DND-41 (cell line): Measurements from ENCODE around the gene LORICRIN.

Source experiments
- EZH2 ChIP-seq: IDR thresholded peaks from 3 replicates; pipeline ENCODE4 v1.6.1; 2012; ENCODE audit warnings: borderline replicate concordance, low read depth, mild to moderate bottlenecking, moderate library complexity, low read length, inconsistent platforms; ENCODE audit not compliant: severe bottlenecking
- TF ChIP-seq, protein P1 (sequence below): IDR thresholded peaks from 2 replicates; pipeline ENCODE4 v1.5.1; 2012; ENCODE audit warnings: borderline replicate concordance, low read length, moderate library complexity, mild to moderate bottlenecking; ENCODE audit not compliant: poor library complexity, severe bottlenecking; ENCODE audit errors: extremely low read depth

DNA sequence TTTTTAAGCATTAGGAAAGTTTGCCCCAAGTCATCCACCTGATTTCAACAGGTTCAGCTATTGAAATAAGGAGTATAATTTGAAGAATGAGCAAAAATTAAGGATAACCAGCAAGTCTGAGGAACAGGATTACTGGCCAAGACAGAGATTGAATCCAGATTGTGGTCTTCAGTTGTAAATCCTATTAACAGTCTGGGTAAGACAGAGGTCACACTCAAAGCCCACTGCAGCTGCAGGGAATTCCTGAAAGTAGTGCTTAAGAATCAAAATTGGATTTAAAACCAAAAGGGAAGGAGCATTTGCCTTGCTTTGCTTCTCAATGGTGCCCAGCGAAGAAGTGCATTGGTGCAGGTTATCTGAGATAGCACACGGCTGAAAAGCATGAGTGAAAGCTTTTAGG is 6.4 kb upstream of the LORICRIN start:
- TF ChIP-seq, protein P1, sequence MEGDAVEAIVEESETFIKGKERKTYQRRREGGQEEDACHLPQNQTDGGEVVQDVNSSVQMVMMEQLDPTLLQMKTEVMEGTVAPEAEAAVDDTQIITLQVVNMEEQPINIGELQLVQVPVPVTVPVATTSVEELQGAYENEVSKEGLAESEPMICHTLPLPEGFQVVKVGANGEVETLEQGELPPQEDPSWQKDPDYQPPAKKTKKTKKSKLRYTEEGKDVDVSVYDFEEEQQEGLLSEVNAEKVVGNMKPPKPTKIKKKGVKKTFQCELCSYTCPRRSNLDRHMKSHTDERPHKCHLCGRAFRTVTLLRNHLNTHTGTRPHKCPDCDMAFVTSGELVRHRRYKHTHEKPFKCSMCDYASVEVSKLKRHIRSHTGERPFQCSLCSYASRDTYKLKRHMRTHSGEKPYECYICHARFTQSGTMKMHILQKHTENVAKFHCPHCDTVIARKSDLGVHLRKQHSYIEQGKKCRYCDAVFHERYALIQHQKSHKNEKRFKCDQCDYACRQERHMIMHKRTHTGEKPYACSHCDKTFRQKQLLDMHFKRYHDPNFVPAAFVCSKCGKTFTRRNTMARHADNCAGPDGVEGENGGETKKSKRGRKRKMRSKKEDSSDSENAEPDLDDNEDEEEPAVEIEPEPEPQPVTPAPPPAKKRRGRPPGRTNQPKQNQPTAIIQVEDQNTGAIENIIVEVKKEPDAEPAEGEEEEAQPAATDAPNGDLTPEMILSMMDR = no peak
- TF ChIP-seq EZH2 = no peak
